ENCODE data around the gene PI4KA.

The PI4KA gene

DNA sequence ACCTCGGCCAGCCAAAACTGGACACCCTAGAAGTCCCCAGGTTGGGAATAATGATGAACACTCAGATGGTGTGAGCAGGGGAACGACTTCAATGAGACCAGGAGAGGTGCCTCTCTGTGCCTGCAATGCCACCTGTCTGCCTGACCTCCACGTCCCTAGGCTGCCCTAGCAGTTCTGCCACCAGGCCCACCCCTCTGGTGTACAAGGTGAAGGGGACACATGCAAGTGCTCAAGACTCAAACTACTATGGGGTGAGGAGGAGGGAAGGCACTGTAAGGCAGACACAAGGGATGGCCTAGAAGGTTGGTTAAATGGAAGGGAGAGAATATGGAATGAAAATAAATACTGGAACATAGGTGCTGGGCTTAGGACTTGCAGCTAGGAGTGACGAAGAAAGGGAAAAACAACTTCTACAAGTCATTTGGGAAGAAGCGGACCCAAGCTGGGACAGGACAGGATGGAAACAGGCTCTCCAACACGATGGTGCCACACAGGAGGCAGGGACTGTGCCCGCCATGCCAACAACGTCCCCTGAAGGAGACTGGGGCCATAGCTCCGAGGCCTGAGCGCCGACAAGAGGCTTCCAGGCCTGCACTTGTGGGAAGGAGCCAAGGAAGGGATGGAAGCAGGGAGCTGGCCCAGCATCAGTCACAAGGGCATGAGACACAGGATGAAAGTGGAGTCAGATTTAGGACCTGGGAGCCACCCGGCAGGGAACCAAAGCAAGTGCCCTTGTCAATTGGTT lies 66.2 kb downstream of the PI4KA start:
- DNase-seq = no peak

DNA sequence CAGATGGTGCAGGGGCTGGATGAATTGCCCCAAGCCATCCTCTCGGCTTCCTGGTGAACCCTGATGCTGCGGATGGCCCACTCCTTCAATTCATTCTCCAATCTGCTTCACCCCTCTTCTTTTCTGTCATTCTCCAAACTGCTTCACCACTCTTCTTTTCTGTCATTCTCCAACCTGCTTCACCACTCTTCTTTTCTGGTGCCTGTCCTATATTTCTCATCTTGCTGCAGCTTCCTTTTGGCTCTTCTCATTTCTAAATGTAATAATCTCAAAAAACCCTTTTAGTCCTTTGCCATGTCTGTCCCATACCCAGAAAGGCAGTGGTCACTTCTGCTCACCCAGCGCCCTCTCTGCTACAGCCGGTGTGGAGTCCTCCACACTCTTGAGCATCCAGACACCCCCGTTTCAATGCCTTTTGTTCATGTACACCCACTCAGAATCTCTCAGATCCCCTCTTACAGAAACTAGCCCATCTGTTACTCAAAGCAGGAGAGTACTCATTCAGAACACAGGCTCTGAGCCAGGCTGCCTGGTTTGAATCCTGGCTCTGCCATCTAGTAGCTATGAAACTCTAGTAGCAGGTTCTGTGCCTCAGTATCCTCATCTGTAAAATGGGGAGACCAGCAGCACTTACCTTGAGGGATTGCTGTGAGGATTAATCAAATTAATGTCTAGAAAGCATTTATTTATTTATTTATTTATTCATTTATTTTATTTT lies 69.8 kb downstream of the PI4KA start:
- DNase-seq = no peak

- no peak for DNase-seq
Observed at GRCh38 chr22:20787746-20788626, 70.6 kb downstream of the PI4KA start.

DNA sequence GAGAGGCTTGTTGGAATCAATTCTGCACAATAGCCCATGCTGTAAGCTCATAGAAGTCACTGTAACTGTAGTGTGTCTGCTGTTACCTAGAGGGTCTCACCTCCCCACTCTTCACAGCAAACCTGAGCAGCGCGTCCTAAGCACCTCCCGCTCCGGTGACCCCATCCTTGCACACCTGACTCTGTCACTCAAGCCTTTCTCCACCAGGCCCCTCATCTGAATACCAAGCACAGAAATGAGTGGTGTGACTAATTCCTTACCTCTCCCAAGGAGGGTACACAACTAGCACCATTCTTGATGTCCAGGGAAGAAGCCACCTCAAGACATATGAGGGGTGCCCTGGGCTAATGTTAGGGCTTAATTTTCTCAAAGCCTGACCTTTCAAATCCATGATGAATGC lies 71.4 kb downstream of the PI4KA start:
- DNase-seq = no peak

DNA sequence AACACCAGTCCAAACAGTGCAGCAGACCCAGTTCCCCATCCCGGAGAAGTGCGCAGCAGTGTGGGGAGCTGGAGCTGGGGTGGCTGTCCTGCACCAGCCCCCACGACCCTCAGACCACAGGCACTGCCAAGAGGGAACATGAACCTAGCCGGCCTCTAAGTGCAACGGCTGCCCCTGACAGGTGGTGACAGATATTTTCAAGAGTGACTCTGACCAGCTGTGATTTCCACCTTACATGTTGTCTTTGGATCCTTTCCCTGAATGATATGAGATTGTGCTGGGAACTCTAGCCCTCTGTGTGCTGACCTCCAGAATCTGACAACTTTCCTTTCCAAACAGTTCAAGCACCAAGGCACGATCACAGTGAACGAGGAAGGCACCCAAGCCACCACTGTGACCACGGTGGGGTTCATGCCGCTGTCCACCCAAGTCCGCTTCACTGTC lies 72.1 kb downstream of the PI4KA start:
- no peak for DNase-seq

DNA sequence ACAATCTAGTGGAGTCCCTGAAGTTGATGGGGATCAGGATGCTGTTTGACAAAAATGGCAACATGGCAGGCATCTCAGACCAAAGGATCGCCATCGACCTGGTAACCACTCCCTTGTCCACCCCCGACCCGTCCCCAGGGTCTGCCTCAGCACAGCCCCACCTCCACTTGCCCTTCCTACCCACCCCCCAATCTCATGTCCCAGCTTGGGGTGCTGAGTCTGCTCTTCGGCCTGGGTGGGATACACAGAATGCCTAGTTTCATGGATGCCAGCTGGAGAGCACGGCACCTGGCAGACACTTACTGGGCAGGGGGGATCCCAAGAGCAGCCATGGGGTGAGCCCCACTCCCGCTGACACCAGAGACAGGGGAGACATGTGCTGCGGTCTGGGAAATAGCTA lies 72.6 kb downstream of the PI4KA start:
- DNase-seq = no peak

DNA sequence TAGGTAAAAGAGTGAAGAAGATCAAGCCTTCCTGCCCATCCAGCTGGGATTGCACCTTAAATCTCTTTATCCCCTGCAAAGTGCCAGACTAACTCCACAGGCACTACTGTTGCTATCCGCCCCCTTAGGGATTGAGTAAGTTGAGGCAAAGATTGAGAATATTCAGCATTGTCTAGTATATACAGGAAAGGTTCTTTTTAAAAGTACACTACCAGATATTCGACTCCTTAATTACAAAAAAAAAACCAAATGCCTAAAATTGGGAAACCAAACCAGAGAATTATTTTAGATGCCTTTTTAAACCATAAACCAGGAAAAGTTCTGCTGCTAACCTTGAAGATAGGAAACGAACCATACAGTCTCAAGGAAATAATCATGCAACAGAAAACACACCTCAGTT lies 73.2 kb downstream of the PI4KA start:
- no peak for DNase-seq

DNA sequence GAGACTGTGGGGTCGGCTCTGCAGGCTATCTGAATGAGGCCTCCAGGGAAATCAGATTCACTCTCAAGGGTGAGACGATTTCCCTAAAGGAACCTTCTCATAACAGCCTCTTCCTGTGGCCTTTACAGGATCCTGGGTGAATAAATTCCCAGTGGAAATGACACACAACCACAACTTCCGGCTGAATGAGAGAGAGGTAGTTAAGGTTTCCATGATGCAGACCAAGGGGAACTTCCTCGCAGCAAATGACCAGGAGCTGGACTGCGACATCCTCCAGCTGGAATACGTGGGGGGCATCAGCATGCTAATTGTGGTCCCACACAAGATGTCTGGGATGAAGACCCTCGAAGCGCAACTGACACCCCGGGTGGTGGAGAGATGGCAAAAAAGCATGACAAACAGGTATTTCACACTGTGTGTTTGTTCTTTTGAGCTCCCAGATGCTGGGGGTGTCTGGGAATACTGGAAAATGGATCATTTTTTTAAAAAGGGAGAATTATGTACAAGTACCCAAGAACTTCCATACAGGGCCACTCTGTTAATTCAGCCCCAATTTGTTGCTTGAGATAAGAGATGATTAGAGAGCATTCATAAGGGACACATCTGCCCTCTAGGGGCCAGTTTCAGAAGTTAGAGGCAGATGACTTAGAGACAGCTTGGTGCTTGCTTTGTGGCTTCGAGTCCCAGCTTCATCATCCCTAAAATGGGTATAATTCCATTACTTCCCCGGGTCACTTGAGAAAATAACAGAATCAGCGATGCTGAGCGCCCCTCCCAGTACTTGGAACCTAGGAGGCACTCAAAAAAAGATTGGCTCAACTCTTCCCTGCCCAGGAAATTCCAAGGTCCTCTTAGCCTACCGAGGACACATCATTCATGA lies 74.5 kb downstream of the PI4KA start:
- DNase-seq = no peak

GRCh38 chr22:20783300-20783673 lies 75.3 kb downstream of the PI4KA start:
- DNase-seq = no peak

- DNase-seq = no peak
Observed at GRCh38 chr22:20782596-20783299, 75.9 kb downstream of the PI4KA start.

DNA sequence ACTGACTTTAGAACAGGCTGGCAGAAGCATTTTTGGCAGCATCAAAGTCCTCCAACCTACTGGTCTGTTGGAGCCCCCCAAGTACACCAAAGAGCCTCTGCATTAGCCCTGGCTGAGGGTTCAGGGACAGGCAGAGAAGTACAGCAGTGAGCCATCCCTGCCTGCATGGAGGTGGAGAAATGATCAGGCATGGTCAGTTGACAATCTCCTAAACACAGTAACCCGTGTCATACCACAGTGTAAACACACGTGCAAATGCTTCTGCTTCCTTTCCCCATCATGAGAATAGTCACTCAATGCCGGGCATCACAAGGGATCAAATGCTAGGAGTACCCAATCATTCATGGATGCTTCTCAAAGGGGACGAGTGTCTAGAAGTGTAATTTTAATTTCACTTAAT lies 76.5 kb downstream of the PI4KA start:
- DNase-seq = no peak

- no peak for DNase-seq
Observed at GRCh38 chr22:20781272-20781990, 77.2 kb downstream of the PI4KA start.

DNA sequence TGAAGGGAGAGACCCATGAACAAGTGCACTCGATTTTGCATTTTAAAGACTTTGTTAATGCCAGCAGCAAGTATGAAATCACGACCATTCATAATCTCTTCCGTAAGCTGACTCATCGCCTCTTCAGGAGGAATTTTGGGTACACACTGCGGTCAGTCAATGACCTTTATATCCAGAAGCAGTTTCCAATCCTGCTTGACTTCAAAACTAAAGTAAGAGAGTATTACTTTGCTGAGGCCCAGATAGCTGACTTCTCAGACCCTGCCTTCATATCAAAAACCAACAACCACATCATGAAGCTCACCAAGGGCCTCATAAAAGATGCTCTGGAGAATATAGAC lies 78.8 kb downstream of the PI4KA start:
- DNase-seq = no peak

DNA sequence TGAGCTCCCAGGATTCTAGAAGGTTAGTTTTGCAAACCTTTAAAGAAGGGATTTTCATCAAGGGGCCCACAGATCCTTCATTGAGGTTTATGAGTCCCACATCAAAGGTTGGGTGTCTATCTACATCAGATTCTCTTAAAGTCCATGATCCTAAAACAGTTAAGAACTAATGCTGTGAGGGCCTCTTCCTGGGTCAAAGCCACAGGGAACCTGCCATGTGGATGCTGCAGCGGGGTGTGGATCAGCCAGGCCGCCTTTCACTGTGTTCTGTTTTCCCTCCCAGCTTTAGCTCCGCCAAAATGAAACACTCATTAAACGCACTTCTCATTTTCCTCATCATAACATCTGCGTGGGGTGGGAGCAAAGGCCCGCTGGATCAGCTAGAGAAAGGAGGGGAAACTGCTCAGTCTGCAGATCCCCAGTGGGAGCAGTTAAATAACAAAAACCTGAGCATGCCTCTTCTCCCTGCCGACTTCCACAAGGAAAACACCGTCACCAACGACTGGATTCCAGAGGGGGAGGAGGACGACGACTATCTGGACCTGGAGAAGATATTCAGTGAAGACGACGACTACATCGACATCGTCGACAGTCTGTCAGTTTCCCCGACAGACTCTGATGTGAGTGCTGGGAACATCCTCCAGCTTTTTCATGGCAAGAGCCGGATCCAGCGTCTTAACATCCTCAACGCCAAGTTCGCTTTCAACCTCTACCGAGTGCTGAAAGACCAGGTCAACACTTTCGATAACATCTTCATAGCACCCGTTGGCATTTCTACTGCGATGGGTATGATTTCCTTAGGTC lies 79.4 kb downstream of the PI4KA start:
- no peak for DNase-seq

DNA sequence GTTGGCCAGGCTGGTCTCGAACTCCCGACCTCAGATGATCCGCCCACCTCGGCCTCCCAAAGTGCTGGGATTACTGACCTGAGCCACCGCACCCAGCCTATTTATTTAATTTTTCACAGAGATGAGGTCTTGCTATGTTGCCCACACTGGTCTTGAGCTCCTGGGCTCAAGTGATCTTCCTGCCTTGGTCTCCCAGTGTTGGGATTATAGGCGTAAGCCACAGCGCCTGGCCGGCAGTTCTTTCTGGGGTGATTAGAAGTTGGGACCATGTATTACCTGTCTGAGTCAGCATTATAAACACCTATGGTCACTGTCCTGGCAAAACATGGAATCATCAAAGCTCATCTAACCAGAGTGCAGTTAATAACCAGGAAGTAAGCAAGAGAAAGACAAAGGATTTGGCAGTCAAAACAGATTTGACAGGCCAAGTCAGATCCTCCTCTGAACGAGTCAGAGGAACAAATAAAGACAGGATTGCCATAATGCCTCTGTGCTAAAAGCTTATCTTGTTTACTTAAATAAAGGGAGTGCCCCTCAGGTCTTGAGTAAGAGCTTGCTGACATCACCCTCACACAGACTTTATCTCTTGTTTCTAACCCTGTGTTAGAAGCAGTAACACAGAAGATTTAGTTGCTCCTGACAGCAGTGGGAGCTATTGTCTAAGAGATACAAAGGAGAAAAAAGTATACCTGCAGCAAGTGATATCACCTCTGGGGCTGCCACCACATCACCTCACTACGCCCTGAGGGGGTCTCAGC lies 81.0 kb downstream of the PI4KA start:
- no peak for DNase-seq

DNA sequence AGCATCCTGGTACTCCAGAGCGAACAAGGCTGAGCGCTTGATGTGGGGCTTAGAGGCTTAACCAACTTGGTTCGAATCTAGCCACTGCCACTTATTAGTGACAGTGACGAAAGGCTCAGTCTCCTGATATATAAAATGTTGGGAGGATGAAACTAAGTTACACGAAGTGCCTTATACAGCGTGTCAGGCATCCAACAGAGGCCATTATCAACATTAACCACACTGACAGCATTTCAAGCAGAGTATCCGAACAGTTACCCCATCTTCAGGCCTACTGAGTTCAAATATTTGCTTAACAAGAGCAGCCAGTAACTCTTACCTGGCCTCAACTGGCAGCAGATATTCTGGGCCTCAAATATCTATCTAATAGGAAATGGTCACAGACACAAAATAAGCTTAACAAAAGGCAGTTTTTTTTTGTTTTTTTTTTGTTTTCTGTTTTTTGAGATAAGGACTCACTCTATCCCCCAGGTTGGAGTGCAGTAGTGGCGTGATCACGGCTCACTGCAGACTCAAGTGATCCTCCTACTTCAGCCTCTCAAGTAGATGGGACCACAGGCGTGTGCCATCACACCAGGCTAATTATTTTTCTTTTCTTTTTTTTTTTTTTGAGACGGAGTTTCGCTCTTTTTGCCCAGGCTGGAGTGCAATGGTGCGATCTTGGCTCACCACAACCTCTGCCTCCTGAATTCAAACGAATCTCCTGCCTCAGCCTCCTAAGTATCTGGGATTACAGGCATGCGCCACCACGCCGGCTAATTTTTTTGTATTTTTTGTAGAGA lies 81.8 kb downstream of the PI4KA start:
- DNase-seq = no peak

- DNase-seq = no peak
Observed at GRCh38 chr22:20775342-20775895, 83.2 kb downstream of the PI4KA start.

DNA sequence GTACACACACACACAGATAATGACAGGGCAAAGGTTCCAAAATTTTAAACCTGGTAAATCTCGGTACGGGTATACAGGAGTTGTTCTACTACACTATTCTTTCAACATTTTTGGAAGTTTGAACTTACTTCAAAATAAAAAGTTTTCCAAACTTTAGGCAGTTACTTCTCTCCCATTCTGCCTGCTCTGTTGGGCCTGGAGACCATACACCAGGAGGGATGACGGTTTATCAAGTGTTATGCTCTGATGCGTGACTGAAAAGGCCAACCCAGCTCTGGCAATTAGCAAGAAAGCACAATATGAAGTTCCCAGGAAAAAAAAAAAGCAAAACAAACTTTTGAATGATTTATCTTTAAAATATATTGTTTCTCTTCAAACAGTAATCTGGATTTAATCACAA lies 83.7 kb downstream of the PI4KA start:
- no peak for DNase-seq

GRCh38 chr22:20773793-20774212 lies 84.8 kb downstream of the PI4KA start, which contains the start of gene SERPIND1:
TSS of gene SERPIND1 (plus strand) at chr22:20774113. CDS start at chr22:20779313, 5,200 bp downstream.
- no peak for DNase-seq

Data from activated CD4-positive, CD25-positive, alpha-beta regulatory T cell treated with anti-CD3 and anti-CD28 coated beads, Interleukin-2, amount 50 U/mL, for 72 hours (primary cell).